Neutrophil (primary cell): Measurements from ENCODE around the gene EPB41L5.

ENCODE experiments used
- H3K27ac ChIP-seq: fragments of 200-600 bp; sonication (generic); 2 replicates; pipeline ENCODE4 v1.5.1; 2016; ENCODE audit warnings: mild to moderate bottlenecking, moderate library complexity
- H3K27me3 ChIP-seq: fragments of 200-600 bp; sonication (generic); 2 replicates; pipeline ENCODE4 v1.6.0; 2016; ENCODE audit warnings: mild to moderate bottlenecking
- H3K36me3 ChIP-seq: fragments of 200-600 bp; sonication (generic); 2 replicates; pipeline ENCODE4 v1.5.1; 2017
- H3K4me1 ChIP-seq, 2 experiments: fragments of 200-600 bp in 1 of 2; sonication (generic) in 1 of 2; 1 replicate in 1 of 2; 2 replicates in 1 of 2; pipeline versions ENCODE4 v1.5.1 to v1.6.1; 2013 to 2016; ENCODE audit warnings: low read depth in 1 of 2, low read length in 1 of 2, mild to moderate bottlenecking in 1 of 2, moderate library complexity in 1 of 2; ENCODE audit not compliant: control insufficient read depth in 1 of 2, insufficient read depth in 1 of 2
- H3K4me3 ChIP-seq, 2 experiments: fragments of 200-600 bp in 1 of 2; sonication (generic) in 1 of 2; 1 replicate in 1 of 2; 2 replicates in 1 of 2; pipeline ENCODE4 v1.5.1; 2013 to 2016; ENCODE audit warnings: low read depth in 1 of 2, low read length in 1 of 2, mild to moderate bottlenecking in 1 of 2, moderate library complexity in 1 of 2
- H3K9me3 ChIP-seq: fragments of 200-600 bp; sonication (generic); 2 replicates; pipeline ENCODE4 v1.5.1; 2016
- TF ChIP-seq, protein P1 (sequence below): fragments of 200-600 bp; sonication (generic); IDR thresholded peaks from 2 replicates; pipeline ENCODE4 v1.5.1; 2016; ENCODE audit warnings: antibody characterized with exemption

The EPB41L5 gene

DNA sequence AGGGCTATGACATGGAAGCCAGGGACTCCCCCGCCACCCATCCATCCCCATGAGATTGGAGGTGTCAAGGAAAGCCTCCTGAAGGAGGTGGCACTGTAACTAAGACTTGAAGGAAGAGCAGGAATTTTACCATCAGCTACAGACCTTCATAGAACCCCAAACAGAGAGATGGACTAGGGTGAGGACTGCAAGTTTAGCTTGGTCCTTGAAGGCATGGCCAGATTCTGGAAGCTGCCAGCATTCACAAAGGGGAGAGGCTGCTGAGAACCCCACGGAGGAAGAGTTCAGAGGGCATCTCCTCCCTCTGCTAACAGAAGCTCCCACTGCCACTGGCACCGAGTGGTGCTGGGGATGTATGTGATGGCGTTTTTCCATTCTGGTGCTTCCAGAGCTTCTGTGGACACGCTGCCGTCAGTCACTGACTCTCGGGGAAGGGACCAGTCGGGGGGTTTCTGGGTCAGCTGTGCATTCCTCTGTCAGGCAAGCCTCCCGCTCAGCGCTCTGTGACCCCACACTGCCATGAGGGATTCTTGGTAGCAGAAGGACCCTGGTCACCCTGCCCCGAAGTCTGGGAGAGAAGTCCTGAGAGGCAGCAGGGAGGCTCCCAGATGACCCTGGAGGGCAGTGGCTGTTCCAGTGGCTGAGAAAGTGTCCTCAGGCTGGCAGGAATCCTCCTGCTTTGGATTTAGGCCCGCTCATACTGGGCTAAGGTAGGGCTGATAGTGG, 192.2 kb downstream of the EPB41L5 start:
- Histone ChIP-seq H3K27ac (peak overlapping the region; percentile 89), H3K27me3 (no peaks in the 10 kb centered on the region), H3K36me3 (no peaks in the 10 kb centered on the region), H3K9me3 (no peaks in the 10 kb centered on the region), H3K4me1 (peaks cover 0 to 69% of the 10 kb centered on the region in 2 experiments), H3K4me3 (no peak overlapping the region)
- TF ChIP-seq, protein P1, sequence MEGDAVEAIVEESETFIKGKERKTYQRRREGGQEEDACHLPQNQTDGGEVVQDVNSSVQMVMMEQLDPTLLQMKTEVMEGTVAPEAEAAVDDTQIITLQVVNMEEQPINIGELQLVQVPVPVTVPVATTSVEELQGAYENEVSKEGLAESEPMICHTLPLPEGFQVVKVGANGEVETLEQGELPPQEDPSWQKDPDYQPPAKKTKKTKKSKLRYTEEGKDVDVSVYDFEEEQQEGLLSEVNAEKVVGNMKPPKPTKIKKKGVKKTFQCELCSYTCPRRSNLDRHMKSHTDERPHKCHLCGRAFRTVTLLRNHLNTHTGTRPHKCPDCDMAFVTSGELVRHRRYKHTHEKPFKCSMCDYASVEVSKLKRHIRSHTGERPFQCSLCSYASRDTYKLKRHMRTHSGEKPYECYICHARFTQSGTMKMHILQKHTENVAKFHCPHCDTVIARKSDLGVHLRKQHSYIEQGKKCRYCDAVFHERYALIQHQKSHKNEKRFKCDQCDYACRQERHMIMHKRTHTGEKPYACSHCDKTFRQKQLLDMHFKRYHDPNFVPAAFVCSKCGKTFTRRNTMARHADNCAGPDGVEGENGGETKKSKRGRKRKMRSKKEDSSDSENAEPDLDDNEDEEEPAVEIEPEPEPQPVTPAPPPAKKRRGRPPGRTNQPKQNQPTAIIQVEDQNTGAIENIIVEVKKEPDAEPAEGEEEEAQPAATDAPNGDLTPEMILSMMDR, result no peak

DNA sequence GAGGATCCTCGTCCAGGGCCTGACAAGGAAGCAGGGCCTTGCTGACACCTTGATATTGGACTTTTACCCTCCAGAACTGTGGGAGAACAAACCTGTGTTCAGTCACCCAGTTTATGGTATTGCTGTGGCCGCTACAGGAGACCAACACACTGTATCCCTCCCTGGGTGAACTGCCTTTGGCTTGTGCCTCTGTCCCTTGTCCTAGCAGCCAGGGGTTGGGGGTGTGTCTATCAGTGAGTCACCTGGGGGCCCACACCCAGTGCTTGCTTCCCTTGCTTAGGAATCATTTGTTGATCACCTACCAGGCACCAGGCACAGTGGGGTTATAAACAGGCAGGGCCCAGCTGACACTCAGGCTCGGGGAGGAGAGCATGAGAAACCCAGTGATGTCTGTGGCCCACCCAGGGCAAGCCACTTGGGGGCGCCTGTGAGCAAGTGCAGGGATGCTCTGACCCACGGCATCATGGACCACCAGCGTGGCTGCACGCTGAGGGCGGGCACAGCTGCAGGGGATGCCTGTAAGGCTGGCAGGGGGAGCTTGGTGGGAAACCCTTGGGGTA, 193.2 kb downstream of the EPB41L5 start:
- peaks cover 0 to 79% of the 10 kb centered on the region in 2 experiments for H3K4me1 ChIP-seq
- peak overlapping the region; percentile 45 for H3K27ac ChIP-seq
- no peaks in the 10 kb centered on the region for H3K36me3 ChIP-seq
- H3K9me3 ChIP-seq, result no peaks in the 10 kb centered on the region
- H3K4me3 ChIP-seq, result no peak overlapping the region
- H3K27me3 ChIP-seq, result no peaks in the 10 kb centered on the region
- TF ChIP-seq, protein P1, result no peak

DNA sequence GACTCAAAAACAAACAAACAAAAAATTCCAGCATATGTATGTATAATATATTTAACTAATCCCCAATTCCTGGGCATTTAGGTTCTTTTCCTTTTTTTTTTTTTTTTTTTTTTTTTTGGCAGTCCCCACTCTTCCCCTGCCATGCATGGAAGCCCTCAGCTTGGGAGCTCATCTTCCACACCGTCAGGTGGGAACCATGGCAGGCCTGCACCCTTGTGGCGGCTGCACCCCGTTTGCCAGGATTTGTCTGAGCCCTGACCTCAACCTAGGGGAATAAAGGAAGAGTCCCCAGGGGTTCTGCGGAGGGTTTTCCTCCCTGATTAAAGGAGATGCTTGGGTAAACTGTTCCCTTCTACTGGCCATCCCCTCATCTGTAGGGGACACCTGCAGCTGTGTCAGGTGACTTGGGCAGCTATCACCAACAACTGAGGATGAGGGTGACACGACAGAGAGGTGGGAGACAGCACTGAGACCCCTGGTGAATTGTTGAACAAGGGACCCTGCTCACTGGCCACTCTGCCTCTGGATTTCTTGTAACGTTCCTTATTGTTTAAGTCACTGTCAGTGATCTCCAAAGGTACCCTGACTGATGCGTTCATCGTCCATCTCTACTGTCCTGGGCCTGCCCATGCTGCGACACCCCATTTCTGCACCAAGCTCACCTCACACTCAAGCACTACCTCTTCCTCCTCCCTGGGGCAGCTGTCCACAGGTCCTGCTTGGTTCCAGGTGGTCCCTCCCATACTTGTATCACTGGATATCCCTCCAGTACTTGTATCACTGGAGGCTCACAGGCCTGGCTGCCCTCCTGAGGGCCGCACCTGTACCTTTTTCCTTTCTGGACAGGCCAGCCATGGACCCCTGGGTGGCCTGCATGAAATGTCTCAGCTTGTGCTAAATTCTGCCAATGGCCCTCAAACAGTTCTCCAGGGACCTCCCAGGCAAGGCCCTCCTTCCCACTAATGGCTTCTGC, 195.8 kb downstream of the EPB41L5 start:
- TF ChIP-seq, protein P1, result no peak
- H3K36me3 ChIP-seq, result no peaks in the 10 kb centered on the region
- H3K4me3 ChIP-seq, result no peak overlapping the region
- no peaks in the 10 kb centered on the region for H3K27me3 ChIP-seq
- no peaks in the 10 kb centered on the region for H3K9me3 ChIP-seq
- H3K27ac ChIP-seq, result peak overlapping the region; percentile 96
- H3K4me1 ChIP-seq, result peaks cover 0 to 64% of the 10 kb centered on the region in 2 experiments

DNA sequence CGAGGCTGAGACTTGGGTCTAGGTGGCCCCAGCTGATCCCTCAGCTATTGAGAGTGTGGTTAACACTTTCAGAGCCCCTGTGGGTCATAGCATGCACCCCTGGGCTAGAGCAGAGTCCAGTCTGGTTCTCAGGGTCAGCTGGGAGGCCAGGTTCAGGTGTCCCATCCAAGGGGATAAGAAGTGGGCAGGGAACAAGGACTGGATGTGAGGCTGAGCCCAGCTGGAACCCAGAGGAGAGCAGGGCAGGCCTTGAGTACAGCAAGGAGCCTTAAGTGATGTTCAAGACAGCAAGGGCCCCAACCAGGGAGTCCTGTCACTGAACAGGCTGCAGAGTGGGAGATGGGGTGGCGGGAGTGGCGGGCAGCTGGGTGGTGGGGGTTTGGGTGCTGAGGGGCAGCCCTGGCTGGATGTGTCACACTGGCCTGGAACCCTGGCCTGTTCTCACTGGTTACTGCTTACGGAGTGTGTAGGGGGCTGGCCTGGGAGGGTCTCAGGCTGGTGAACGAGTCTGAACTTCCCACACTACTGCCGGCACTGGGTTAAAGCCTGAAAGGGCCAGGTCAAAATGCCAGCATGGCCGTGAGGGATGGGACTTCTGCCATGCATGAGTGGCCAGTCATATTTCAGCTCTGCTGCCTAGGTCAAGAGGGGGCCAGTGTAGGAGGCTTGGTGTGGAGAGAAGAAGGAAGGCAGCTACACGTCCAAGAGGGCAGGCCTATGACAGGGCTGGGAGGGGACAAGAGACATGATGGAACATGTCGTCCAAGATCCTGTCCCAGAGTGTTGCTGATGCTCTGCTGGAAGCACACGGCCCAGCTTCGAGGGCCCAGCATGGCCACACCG, 196.8 kb downstream of the EPB41L5 start:
- Histone ChIP-seq H3K9me3 (no peaks in the 10 kb centered on the region), H3K4me1 (peaks cover 0 to 54% of the 10 kb centered on the region in 2 experiments), H3K27ac (peak overlapping the region; percentile 96), H3K4me3 (peak overlapping the region; percentile 47 to 56), H3K36me3 (no peaks in the 10 kb centered on the region), H3K27me3 (no peaks in the 10 kb centered on the region)
- TF ChIP-seq, protein P1, result no peak

DNA sequence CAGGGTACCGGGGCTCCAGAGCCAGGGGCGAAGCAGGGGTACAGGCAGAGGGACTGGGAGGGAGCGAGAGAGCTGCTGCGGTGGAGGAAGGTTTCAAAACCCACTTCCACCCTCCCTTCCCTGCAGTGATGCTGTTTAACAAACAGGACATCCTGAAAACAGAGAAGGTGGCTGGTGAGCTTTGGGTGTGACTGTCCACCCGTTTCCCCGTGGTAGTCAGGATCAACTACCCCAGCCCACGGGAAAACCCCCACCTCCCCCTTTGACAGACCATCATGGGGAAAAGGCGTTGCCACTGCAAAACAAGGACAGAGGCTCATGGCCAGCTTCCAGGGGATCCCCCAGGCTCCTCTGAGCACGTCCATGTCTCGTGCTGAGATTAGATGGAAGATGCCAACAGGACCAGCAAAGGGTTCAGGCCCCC, 197.4 kb downstream of the EPB41L5 start:
- Histone ChIP-seq H3K9me3 (no peaks in the 10 kb centered on the region), H3K27ac (peak overlapping the region; percentile 96), H3K4me3 (peak overlapping the region; percentile 47 to 56), H3K36me3 (no peaks in the 10 kb centered on the region), H3K27me3 (no peaks in the 10 kb centered on the region), H3K4me1 (peaks cover 0 to 48% of the 10 kb centered on the region in 2 experiments)
- TF ChIP-seq, protein P1, result no peak
